Activated CD4-positive, alpha-beta T cell treated with anti-CD3 and anti-CD28 coated beads, Interleukin-2, amount 50 U/mL, for 4 hours (primary cell): ENCODE measurements around the gene TNP2.
A peak's percentile ranks its signal among the peaks of the same experiment; 100 is the strongest.

Experiments
- DNase-seq, 2 experiments: peaks; one replicate each; pipeline ENCODE4 v3.0.0-alpha.2; 2020

The TNP2 gene

GRCh38 chr16:11268921-11269375, at the start of gene TNP2:
TNP2 (minus strand) TSS chr16:11269325; CDS start chr16:11269262, 63 bp downstream.
- DNase-seq: no peak

GRCh38 chr16:11318817-11319216, 49.7 kb upstream of the TNP2 start:
- DNase-seq: no peak

- no peak for DNase-seq
These were observed 47.3 kb upstream of the TNP2 start for GRCh38 chr16:11316331-11317015.

- DNase-seq: no peak
These were observed 46.4 kb upstream of the TNP2 start for GRCh38 chr16:11315510-11315909.

GRCh38 chr16:11314309-11314894, 45.3 kb upstream of the TNP2 start:
- DNase-seq: no peak

- DNase-seq: no peak
These were observed 44.6 kb upstream of the TNP2 start for GRCh38 chr16:11313493-11314308.

GRCh38 chr16:11312718-11313492, 43.8 kb upstream of the TNP2 start:
- peak in 1 of 2 experiments; percentile 8 for DNase-seq

GRCh38 chr16:11310997-11311561, 42.0 kb upstream of the TNP2 start:
- DNase-seq: no peak

GRCh38 chr16:11310634-11310977, 41.5 kb upstream of the TNP2 start:
- no peak for DNase-seq

- DNase-seq: no peak
These were observed 40.9 kb upstream of the TNP2 start for GRCh38 chr16:11309895-11310633.

GRCh38 chr16:11308493-11309283, 39.6 kb upstream of the TNP2 start:
- DNase-seq: no peak

- no peak for DNase-seq
These were observed 38.7 kb upstream of the TNP2 start for GRCh38 chr16:11307639-11308492.

GRCh38 chr16:11306997-11307638, 38.0 kb upstream of the TNP2 start:
- no peak for DNase-seq

GRCh38 chr16:11306381-11306780, 37.3 kb upstream of the TNP2 start:
- no peak for DNase-seq

GRCh38 chr16:11303405-11304138, 34.4 kb upstream of the TNP2 start:
- no peak for DNase-seq

- no peak for DNase-seq
These were observed 33.9 kb upstream of the TNP2 start for GRCh38 chr16:11302977-11303376.

GRCh38 chr16:11301645-11302501, 32.7 kb upstream of the TNP2 start:
- DNase-seq: no peak

- DNase-seq: no peak
These were observed 31.4 kb upstream of the TNP2 start for GRCh38 chr16:11300560-11300892.
